Skeletal muscle satellite cell (primary cell): ENCODE data around the gene SORL1. TPM values are rescaled to one million over a fixed set of nuclear protein-coding genes. Genes with fewer than 3 reads are reported as not detected.
A peak's percentile ranks its signal among the peaks of the same experiment; 100 is the strongest.
"Not testable (repeated sequence)": the region's sequence is repeated elsewhere in the genome, so short reads cannot be mapped to it uniquely, and the experiment has no call there.

ENCODE experiments used
- H3K27me3 ChIP-seq: 2 replicates; pipeline ENCODE4 v1.7.0; 2013; ENCODE audit warnings: low read length; ENCODE audit not compliant: control insufficient read depth, insufficient read depth
- H3K36me3 ChIP-seq: 2 replicates; pipeline ENCODE4 v1.7.0; 2013; ENCODE audit warnings: mild to moderate bottlenecking, control low read depth, low read length; ENCODE audit not compliant: insufficient read depth
- H3K4me1 ChIP-seq: 2 replicates; pipeline ENCODE4 v1.7.0; 2013; ENCODE audit warnings: low read length; ENCODE audit not compliant: control insufficient read depth, insufficient read depth
- H3K4me2 ChIP-seq: 2 replicates; pipeline ENCODE4 v1.7.0; 2013; ENCODE audit warnings: mild to moderate bottlenecking, low read length
- H3K4me3 ChIP-seq: 2 replicates; pipeline ENCODE4 v1.7.0; 2013; ENCODE audit warnings: low read length
- H3K9ac ChIP-seq: 2 replicates; pipeline ENCODE4 v1.7.0; 2013; ENCODE audit warnings: mild to moderate bottlenecking, low read depth, low read length, moderate library complexity
- H3K9me3 ChIP-seq: replicated peaks from 2 replicates; pipeline ENCODE4 v1.7.0; 2013; ENCODE audit warnings: mild to moderate bottlenecking, control low read depth, low read length
- total RNA-seq: library from RNA; depleted of rRNA; stranded (reverse); fragments of >200 nt; gene quantifications from 2 replicates; pipeline ENCODE4 v1.2.3, GENCODE V29; 2012; rRNA removed

The SORL1 gene
- total RNA-seq = under 0.01 and 0.22 TPM in 2 replicates

GRCh38 chr11:121451986-121452608 lies at the start of gene SORL1:
Gene SORL1 (plus strand): TSS chr11:121452314. CDS start chr11:121452332, 18 bp downstream.
- H3K9me3 ChIP-seq = no peaks in the 10 kb centered on the region
- no peaks in the 10 kb centered on the region for H3K36me3 ChIP-seq
- H3K4me3 ChIP-seq = peak within 1 kb of the TSS; percentile 70
- H3K9ac ChIP-seq = no peak within 1 kb of the TSS
- H3K27me3 ChIP-seq = peaks cover 80% of the 10 kb centered on the region
- H3K4me2 ChIP-seq = peak within 1 kb of the TSS; percentile 86
- peaks cover 5% of the 10 kb centered on the region for H3K4me1 ChIP-seq

GRCh38 chr11:121405646-121406045 lies 46.5 kb upstream of the SORL1 start:
- no peaks in the 10 kb centered on the region for H3K4me1 ChIP-seq
- no peak overlapping the region for H3K9ac ChIP-seq
- no peak overlapping the region for H3K4me3 ChIP-seq
- no peak overlapping the region for H3K4me2 ChIP-seq
- no peaks in the 10 kb centered on the region for H3K9me3 ChIP-seq
- no peaks in the 10 kb centered on the region for H3K36me3 ChIP-seq
- peaks cover 14% of the 10 kb centered on the region for H3K27me3 ChIP-seq

GRCh38 chr11:121406291-121406690 lies 45.8 kb upstream of the SORL1 start:
- Histone ChIP-seq H3K9ac (no peak overlapping the region), H3K4me3 (no peak overlapping the region), H3K4me2 (no peak overlapping the region), H3K4me1 (no peaks in the 10 kb centered on the region), H3K9me3 (no peaks in the 10 kb centered on the region), H3K36me3 (no peaks in the 10 kb centered on the region), H3K27me3 (peaks cover 14% of the 10 kb centered on the region)

GRCh38 chr11:121408830-121409229 lies 43.3 kb upstream of the SORL1 start:
- no peaks in the 10 kb centered on the region for H3K36me3 ChIP-seq
- H3K4me2 ChIP-seq = no peak overlapping the region
- no peak overlapping the region for H3K4me3 ChIP-seq
- peaks cover 18% of the 10 kb centered on the region for H3K27me3 ChIP-seq
- no peaks in the 10 kb centered on the region for H3K4me1 ChIP-seq
- no peak overlapping the region for H3K9ac ChIP-seq
- no peaks in the 10 kb centered on the region for H3K9me3 ChIP-seq

- not testable (repeated sequence) for H3K36me3 ChIP-seq, H3K9me3 ChIP-seq, H3K9ac ChIP-seq, H3K4me1 ChIP-seq, H3K4me3 ChIP-seq, H3K4me2 ChIP-seq
- H3K27me3 ChIP-seq = peaks cover 27% of the 10 kb centered on the region
These were observed 42.1 kb upstream of the SORL1 start for GRCh38 chr11:121410041-121410440.

GRCh38 chr11:121411330-121411729 lies 40.8 kb upstream of the SORL1 start:
- not testable (repeated sequence) for H3K4me3 ChIP-seq, H3K4me1 ChIP-seq, H3K9ac ChIP-seq, H3K4me2 ChIP-seq, H3K36me3 ChIP-seq, H3K9me3 ChIP-seq
- peaks cover 28% of the 10 kb centered on the region for H3K27me3 ChIP-seq

GRCh38 chr11:121412000-121412587 lies 40.0 kb upstream of the SORL1 start:
- peaks cover 24% of the 10 kb centered on the region for H3K27me3 ChIP-seq
- H3K4me1 ChIP-seq = peaks cover 3% of the 10 kb centered on the region
- H3K4me3 ChIP-seq = no peak overlapping the region
- no peak overlapping the region for H3K9ac ChIP-seq
- no peak overlapping the region for H3K4me2 ChIP-seq
- H3K36me3 ChIP-seq = no peaks in the 10 kb centered on the region
- no peaks in the 10 kb centered on the region for H3K9me3 ChIP-seq

GRCh38 chr11:121412711-121413415 lies 39.3 kb upstream of the SORL1 start:
- H3K9ac ChIP-seq = no peak overlapping the region
- H3K9me3 ChIP-seq = no peaks in the 10 kb centered on the region
- no peaks in the 10 kb centered on the region for H3K36me3 ChIP-seq
- peaks cover 24% of the 10 kb centered on the region for H3K27me3 ChIP-seq
- H3K4me3 ChIP-seq = no peak overlapping the region
- H3K4me2 ChIP-seq = no peak overlapping the region
- peaks cover 4% of the 10 kb centered on the region for H3K4me1 ChIP-seq

GRCh38 chr11:121414141-121414913 lies 37.8 kb upstream of the SORL1 start:
- peaks cover 4% of the 10 kb centered on the region for H3K4me1 ChIP-seq
- H3K27me3 ChIP-seq = peaks cover 38% of the 10 kb centered on the region
- H3K36me3 ChIP-seq = no peaks in the 10 kb centered on the region
- no peak overlapping the region for H3K9ac ChIP-seq
- no peak overlapping the region for H3K4me3 ChIP-seq
- H3K4me2 ChIP-seq = no peak overlapping the region
- H3K9me3 ChIP-seq = no peaks in the 10 kb centered on the region

GRCh38 chr11:121415856-121416255 lies 36.3 kb upstream of the SORL1 start:
- Histone ChIP-seq H3K9ac (no peak overlapping the region), H3K27me3 (peaks cover 48% of the 10 kb centered on the region), H3K9me3 (no peaks in the 10 kb centered on the region), H3K4me3 (no peak overlapping the region), H3K36me3 (no peaks in the 10 kb centered on the region), H3K4me2 (no peak overlapping the region), H3K4me1 (peaks cover 4% of the 10 kb centered on the region)

- H3K27me3 ChIP-seq = peaks cover 60% of the 10 kb centered on the region
- no peaks in the 10 kb centered on the region for H3K9me3 ChIP-seq
- no peaks in the 10 kb centered on the region for H3K36me3 ChIP-seq
- no peak overlapping the region for H3K9ac ChIP-seq
- H3K4me1 ChIP-seq = peaks cover 4% of the 10 kb centered on the region
- H3K4me3 ChIP-seq = no peak overlapping the region
- H3K4me2 ChIP-seq = no peak overlapping the region
These were observed 35.0 kb upstream of the SORL1 start for GRCh38 chr11:121417055-121417551.
